ENCODE measurements around the gene OTX1. TPM values are rescaled to one million over a fixed set of nuclear protein-coding genes. Genes with fewer than 3 reads are reported as not detected.

OTX1 gene
- total RNA-seq, 1 experiment from 2014 or later = 0.90 TPM

DNA sequence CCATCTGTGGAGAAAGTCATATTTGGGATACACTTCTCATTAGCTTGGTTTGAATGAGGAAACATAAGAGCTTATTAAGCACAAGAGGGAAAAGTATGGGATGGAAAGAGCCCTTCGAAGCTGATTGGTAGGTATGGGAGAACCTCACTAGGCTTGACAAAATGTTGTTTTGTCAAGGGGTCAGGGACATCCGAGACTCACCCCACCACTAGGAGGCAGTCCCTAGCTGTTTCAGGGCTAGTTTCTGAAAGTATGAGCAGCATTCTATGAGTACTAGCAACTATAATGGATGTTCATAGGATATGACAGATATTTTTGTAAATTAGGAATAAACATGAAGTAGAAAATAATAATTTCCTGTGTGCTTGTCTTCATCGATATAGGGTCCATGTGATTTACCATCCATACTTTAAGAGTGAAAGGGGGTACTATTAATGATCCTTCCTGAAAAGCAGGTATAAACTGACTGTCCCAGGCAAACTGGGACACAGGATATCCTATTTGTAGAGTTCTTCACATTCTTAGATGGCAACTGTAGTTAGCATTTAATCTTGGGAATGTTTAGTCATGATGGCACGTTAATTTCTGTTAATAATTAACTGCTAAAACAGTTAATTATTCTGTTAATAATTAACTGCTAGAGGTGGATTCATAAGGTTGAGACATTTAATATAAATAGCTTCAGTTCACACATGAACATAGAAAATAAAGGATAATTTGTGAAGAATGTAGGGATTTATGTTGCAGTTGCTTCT, 28.4 kb downstream of the OTX1 start:
- DNase-seq (ENCODE audit: low spot score) (peak; percentile 72), ATAC-seq (peak; percentile 92)
- Mint-ChIP-seq H3K27me3 (ENCODE audit: low read depth) (no peaks in the 10 kb centered on the region), H3K4me1 (peaks cover 4% of the 10 kb centered on the region), H3K9me3 (no peaks in the 10 kb centered on the region), H3K4me3 (no peak overlapping the region), H3K27ac (no peak overlapping the region), H3K36me3 (no peaks in the 10 kb centered on the region)
- TF ChIP-seq ZNF219 (CRISPR knock-in tag; IDR thresholded peaks at IDR 0.05; ENCODE audit: borderline replicate concordance) = no peak
- TF ChIP-seq, protein P1, sequence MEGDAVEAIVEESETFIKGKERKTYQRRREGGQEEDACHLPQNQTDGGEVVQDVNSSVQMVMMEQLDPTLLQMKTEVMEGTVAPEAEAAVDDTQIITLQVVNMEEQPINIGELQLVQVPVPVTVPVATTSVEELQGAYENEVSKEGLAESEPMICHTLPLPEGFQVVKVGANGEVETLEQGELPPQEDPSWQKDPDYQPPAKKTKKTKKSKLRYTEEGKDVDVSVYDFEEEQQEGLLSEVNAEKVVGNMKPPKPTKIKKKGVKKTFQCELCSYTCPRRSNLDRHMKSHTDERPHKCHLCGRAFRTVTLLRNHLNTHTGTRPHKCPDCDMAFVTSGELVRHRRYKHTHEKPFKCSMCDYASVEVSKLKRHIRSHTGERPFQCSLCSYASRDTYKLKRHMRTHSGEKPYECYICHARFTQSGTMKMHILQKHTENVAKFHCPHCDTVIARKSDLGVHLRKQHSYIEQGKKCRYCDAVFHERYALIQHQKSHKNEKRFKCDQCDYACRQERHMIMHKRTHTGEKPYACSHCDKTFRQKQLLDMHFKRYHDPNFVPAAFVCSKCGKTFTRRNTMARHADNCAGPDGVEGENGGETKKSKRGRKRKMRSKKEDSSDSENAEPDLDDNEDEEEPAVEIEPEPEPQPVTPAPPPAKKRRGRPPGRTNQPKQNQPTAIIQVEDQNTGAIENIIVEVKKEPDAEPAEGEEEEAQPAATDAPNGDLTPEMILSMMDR (IDR thresholded peaks at IDR 0.05) = peak; percentile 68
- ChIA-PET CTCF (interaction anchor here (0.5 to 2.1 kb wide), 13 partner anchors 8 to 730 kb away, joined by 3 to 8 read pairs (median 4); no protein-coding TSS in a partner anchor), POLR2A (no interaction called here)

DNA sequence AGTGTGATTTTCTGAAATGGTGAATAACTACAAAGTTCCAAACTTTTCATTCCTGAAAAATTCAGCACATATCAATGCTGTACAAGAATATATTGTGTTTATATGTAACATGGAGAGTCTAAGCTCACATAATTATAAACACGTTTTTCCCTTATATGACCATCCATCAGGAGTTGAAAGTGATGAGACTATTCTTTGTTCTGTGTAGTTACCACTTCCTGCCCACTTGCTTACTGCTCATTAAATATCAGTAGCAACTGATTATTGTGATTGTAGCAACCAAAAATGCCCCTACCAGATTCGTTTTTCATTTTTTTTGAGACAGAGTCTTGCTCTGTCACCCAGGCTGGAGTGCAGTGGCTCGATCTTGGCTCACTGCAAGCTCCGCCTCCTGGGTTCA, 30.8 kb downstream of the OTX1 start:
- Mint-ChIP-seq H3K9me3 (no peaks in the 10 kb centered on the region), H3K27me3 (ENCODE audit: low read depth) (no peaks in the 10 kb centered on the region; the same call in 1 of the 2 replicates), H3K36me3 (no peaks in the 10 kb centered on the region), H3K4me1 (peaks cover 4% of the 10 kb centered on the region), H3K27ac (no peak overlapping the region), H3K4me3 (no peak overlapping the region)
- ChIA-PET POLR2A (no interaction called here), CTCF (no interaction called here)
- ATAC-seq = no peak
- no peak for DNase-seq (ENCODE audit: low spot score)
- no peak for TF ChIP-seq ATF1 (CRISPR knock-in tag; IDR thresholded peaks at IDR 0.05)
- TF ChIP-seq NR1H2 (CRISPR knock-in tag; IDR thresholded peaks at IDR 0.05) = no peak
- no peak for TF ChIP-seq NFYB (CRISPR knock-in tag; conservative IDR thresholded peaks at IDR 0.05; ENCODE audit: low read depth)
- no peak for TF ChIP-seq TEAD1 (CRISPR knock-in tag; IDR thresholded peaks at IDR 0.05)
- TF ChIP-seq, protein P2, sequence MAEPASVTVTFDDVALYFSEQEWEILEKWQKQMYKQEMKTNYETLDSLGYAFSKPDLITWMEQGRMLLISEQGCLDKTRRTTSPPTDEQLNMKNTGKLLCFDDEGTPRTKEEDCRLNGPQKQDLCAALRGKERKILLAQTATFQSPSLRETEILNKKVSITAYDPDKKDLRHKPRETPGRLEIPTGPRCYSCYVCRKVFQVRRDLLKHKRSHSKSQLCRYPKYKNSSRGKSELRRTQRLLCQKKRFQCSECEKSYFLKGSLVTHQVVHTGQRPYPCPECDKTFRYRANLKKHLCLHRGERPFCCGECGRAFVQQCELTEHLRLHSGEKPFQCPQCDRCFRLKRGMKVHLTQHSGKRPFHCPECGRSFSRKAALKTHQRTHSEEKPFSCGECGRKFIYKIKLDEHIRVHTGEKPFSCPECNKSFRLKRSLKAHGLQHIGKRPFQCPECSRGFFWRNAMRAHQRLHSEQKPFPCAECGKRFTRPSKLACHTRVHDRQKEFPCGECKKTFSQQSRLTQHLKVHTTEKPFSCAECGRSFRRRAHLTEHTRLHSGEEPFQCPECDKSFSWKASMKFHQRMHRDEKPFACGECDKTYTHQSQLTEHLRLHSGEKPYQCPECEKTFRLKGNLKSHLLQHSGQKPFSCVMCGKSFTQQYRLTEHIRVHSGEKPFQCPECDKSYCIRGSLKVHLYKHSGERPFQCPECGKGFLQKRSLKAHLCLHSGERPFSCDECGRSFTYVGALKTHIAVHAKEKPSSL (CRISPR knock-in tag; conservative IDR thresholded peaks at IDR 0.05) = no peak
- TF ChIP-seq ZNF219 (CRISPR knock-in tag; IDR thresholded peaks at IDR 0.05; ENCODE audit: borderline replicate concordance) = no peak
- no peak for TF ChIP-seq ZNF671 (CRISPR knock-in tag; IDR thresholded peaks at IDR 0.05)

DNA sequence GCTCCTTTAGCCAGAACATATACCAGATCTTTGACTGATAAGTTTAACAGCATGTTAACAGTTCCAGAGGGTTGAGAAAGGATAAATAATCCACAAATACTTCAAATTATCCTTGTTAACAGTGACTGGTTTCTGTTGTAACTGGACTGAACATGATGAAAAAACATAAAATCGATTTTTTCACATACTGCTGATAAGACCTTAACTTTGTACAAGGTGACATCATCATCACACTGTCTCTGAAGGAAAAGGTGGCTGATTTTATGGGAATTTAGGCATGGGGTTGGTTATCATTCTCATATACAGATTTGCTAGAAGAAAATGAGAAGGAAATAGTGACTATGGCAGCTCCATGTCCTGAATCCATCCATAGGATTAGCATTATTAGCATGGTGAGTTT, 36.1 kb downstream of the OTX1 start:
- ATAC-seq (no peak), DNase-seq (ENCODE audit: low spot score) (no peak)
- Mint-ChIP-seq H3K4me3 (no peak overlapping the region), H3K4me1 (no peaks in the 10 kb centered on the region), H3K36me3 (no peaks in the 10 kb centered on the region), H3K9me3 (no peaks in the 10 kb centered on the region), H3K27ac (no peak overlapping the region), H3K27me3 (ENCODE audit: low read depth) (no peaks in the 10 kb centered on the region; the same call in 1 of the 2 replicates)
- CTCF ChIA-PET = interaction anchor here (1.2 kb wide), 1 partner anchor 8 kb away, joined by 4 read pairs; no protein-coding TSS in a partner anchor
- TF ChIP-seq FOXP1 (CRISPR knock-in tag; IDR thresholded peaks at IDR 0.05; ENCODE audit: borderline replicate concordance) (no peak), ZNF263 (CRISPR knock-in tag; IDR thresholded peaks at IDR 0.05; ENCODE audit: low read depth) (no peak), ZNF671 (CRISPR knock-in tag; IDR thresholded peaks at IDR 0.05) (no peak)
- TF ChIP-seq, protein P3, sequence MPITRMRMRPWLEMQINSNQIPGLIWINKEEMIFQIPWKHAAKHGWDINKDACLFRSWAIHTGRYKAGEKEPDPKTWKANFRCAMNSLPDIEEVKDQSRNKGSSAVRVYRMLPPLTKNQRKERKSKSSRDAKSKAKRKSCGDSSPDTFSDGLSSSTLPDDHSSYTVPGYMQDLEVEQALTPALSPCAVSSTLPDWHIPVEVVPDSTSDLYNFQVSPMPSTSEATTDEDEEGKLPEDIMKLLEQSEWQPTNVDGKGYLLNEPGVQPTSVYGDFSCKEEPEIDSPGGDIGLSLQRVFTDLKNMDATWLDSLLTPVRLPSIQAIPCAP (CRISPR knock-in tag; IDR thresholded peaks at IDR 0.05) = no peak
- POLR2A ChIA-PET = interaction anchor here (0.5 kb wide), 1 partner anchor 60 kb away, joined by 3 read pairs; no protein-coding TSS in a partner anchor

DNA sequence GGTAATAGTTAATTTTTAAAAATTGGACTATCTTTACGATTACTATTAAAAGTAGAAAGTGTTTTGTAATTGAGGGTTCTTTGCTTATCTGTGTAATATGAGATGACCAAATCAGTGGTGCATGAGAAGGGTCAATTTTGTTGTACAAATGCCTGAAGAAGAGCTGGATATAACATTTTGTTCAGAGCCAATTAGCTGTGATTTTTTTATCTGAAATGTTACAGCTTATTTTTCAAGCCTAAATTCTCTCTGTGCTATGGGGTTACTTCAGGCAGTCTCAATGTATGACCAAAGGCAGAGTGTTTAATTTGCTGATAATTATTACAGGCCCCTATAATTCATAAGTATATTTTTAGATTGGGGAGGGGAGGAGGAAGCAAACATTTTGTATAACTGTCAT, 41.8 kb downstream of the OTX1 start:
- Mint-ChIP-seq H3K4me1 (no peaks in the 10 kb centered on the region), H3K36me3 (no peaks in the 10 kb centered on the region), H3K27ac (no peak overlapping the region), H3K9me3 (peaks cover 3% of the 10 kb centered on the region; the same call in 1 of the 2 replicates), H3K27me3 (ENCODE audit: low read depth) (no peaks in the 10 kb centered on the region), H3K4me3 (no peak overlapping the region)
- ChIA-PET POLR2A (no interaction called here), CTCF (interaction anchor here (1.0 kb wide), 1 partner anchor 333 kb away, joined by 4 read pairs; no protein-coding TSS in a partner anchor)
- ATAC-seq (no peak), DNase-seq (ENCODE audit: low spot score) (no peak)
- TF ChIP-seq PRRX2 (CRISPR knock-in tag; IDR thresholded peaks at IDR 0.05) = no peak
- TF ChIP-seq, protein P4, sequence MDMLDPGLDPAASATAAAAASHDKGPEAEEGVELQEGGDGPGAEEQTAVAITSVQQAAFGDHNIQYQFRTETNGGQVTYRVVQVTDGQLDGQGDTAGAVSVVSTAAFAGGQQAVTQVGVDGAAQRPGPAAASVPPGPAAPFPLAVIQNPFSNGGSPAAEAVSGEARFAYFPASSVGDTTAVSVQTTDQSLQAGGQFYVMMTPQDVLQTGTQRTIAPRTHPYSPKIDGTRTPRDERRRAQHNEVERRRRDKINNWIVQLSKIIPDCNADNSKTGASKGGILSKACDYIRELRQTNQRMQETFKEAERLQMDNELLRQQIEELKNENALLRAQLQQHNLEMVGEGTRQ (CRISPR knock-in tag; IDR thresholded peaks at IDR 0.05) = no peak
- TF ChIP-seq, protein P5, sequence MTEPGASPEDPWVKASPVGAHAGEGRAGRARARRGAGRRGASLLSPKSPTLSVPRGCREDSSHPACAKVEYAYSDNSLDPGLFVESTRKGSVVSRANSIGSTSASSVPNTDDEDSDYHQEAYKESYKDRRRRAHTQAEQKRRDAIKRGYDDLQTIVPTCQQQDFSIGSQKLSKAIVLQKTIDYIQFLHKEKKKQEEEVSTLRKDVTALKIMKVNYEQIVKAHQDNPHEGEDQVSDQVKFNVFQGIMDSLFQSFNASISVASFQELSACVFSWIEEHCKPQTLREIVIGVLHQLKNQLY (CRISPR knock-in tag; IDR thresholded peaks at IDR 0.05) = no peak
- no peak for TF ChIP-seq ZNF232 (CRISPR knock-in tag; IDR thresholded peaks at IDR 0.05)
- TF ChIP-seq, protein P6, sequence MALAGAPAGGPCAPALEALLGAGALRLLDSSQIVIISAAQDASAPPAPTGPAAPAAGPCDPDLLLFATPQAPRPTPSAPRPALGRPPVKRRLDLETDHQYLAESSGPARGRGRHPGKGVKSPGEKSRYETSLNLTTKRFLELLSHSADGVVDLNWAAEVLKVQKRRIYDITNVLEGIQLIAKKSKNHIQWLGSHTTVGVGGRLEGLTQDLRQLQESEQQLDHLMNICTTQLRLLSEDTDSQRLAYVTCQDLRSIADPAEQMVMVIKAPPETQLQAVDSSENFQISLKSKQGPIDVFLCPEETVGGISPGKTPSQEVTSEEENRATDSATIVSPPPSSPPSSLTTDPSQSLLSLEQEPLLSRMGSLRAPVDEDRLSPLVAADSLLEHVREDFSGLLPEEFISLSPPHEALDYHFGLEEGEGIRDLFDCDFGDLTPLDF (CRISPR knock-in tag; IDR thresholded peaks at IDR 0.05) = no peak
- no peak for TF ChIP-seq SOX15 (CRISPR knock-in tag; IDR thresholded peaks at IDR 0.05)
- no peak for TF ChIP-seq JUN (CRISPR knock-in tag; IDR thresholded peaks at IDR 0.05)
- TF ChIP-seq, protein P7, sequence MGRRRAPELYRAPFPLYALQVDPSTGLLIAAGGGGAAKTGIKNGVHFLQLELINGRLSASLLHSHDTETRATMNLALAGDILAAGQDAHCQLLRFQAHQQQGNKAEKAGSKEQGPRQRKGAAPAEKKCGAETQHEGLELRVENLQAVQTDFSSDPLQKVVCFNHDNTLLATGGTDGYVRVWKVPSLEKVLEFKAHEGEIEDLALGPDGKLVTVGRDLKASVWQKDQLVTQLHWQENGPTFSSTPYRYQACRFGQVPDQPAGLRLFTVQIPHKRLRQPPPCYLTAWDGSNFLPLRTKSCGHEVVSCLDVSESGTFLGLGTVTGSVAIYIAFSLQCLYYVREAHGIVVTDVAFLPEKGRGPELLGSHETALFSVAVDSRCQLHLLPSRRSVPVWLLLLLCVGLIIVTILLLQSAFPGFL (CRISPR knock-in tag; IDR thresholded peaks at IDR 0.05; ENCODE audit: borderline replicate concordance) = no peak
- TF ChIP-seq CBFB (CRISPR knock-in tag; IDR thresholded peaks at IDR 0.05; ENCODE audit: low read depth) = no peak

Measured in WTC11 (cell line).